HG03558 (cell line): ENCODE measurements around the gene PHF21A.

Experiments
- ATAC-seq: cut with Tn5 transposase; IDR thresholded peaks from one replicate; pipeline ENCODE4 v1.9.1; 2021; ENCODE audit warnings: moderate number of reproducible peaks; ENCODE audit not compliant: unreplicated experiment; ENCODE audit errors: extremely low read depth

Gene PHF21A

DNA sequence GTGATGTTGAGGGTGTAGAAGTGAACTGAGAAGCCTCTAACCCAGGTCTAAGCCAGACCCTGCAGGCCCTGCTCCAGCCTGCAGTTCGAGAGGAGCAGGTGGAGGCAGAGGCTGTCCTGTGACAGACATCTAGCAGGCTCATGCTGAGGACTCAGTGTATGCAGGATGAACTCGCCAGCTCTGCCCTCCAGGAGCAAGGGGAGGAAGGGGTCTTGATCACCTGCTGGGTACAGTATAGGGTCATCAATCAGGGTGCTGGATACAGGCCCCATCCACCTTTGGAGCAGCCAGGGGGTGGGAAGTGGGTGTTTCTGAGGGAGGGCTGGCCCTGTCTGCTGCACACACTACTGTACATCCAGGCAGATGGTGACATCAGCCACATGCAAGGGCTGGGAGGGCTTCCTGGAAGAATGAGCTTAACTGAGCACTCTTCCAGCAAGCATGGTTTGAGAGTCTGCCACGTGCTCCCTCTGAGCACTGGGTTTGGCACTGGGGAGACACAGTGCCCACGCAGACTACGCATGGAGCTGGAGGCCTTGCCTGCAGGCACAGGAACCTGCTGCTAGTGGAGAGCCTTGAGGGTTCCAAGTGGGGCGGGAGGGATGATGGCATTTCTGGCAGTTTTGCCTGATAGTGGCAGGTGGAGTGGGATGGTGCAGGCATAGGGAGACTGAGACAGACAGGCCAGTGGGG lies 226.6 kb downstream of the PHF21A start:
- ATAC-seq: no peak

DNA sequence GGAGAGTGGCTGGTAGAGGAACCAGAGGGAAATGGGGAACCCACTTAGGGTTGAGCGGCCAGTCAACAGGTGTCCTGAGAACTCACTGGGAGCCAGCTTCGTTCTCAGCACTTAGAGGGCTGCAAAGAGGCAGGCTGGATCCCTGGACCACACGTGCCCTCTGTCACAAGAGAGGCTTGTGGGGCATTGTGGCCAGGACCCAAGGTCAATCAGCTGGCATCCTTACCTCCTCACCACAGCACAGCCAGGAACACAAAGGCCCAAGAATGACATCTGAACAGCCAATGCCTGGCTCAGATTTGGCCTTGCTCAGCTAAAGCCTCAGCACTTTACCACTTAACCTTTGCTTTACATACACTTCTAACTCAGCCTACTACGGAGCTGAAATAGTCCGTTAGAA lies 228.4 kb downstream of the PHF21A start:
- ATAC-seq: no peak

DNA sequence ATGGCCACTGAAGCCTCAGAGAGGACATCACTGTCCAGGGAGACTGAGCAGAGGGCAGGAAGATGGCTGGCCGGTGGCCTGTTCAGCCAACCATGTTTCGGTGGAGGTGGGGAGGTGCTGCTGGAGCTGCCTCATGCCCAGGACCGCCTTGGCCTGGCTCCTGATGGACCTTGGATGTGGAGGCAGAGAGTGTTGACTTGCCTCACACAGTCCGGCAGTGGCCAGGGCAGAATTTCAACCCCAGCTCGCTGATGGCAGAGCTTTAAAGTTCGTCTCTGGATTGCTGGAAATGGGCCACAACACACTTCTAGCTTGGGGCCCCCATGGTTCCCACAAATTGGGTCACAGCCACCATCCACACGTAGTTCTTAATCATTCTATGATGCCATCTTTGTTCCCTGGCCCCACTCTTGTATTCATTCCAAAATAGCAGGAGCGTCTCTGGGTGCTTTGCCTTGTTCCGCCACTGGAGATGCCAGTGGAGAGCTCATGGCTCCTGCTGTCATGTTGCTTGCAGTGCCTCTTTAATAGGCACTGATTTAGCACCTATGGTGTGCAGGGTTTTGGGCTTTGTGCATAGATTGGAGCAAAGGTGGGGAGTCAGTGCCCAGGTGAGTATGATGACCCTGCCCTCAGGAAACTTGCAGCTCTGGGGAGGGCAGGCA lies 230.2 kb downstream of the PHF21A start:
- no peak for ATAC-seq

DNA sequence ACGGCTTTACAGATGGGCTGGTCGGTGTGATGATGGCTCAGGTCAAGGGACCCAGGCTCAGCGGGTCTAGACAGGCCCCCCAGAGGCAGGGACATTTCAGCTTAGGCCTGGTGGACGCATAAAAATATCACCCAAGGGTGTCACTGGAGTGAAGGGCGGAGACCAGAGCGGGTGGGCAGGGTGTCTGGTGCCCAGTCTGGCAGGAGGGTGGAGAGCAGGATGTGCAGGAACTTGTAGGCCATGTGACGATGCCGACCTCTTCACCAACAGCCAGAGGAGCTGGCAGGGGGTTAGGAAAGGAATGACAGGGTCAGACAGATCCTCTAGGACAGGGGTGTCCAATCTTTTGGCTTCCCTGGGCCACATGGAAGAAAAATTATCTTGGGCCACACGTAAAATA lies 231.3 kb downstream of the PHF21A start:
- ATAC-seq: no peak

DNA sequence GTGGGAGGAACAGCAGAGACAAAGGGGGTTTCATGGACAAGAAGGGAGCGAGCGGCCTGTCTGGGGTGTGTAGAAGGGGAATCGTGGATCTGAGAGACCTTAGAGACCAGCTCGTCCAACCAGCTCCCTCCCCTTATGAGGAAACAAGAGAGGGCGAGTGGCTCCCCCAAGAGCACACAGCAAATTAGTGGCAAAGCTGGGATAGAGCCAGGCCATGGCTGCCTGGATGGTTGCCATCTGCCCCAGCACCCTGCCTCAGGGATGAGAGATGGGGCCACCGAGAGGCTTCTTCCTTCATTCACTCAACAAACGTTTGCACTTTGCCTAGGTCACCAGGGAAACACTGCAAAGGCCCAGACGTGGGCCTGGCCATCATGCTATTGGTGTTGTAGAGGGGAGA lies 231.7 kb downstream of the PHF21A start:
- ATAC-seq: no peak

DNA sequence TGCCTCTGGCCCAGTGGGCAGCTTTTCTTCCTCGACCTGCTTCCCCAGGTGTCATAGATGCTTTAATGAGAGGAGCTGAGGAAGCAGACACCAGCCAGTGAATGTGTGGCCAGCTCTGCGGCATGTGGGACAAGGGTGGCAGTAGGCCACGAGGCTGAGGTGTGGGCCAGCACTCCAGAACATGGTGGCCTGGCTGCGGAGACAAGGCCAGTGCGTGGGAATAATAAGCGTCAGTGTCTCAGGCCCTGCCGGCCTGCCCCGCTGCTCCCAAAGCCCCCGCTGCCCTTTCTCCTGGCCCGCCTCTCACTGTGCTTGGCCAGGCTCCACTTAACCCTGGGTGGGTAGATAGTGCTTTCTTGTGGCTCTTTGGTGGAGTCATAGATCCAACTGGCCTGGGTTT lies 233.7 kb downstream of the PHF21A start:
- no peak for ATAC-seq

DNA sequence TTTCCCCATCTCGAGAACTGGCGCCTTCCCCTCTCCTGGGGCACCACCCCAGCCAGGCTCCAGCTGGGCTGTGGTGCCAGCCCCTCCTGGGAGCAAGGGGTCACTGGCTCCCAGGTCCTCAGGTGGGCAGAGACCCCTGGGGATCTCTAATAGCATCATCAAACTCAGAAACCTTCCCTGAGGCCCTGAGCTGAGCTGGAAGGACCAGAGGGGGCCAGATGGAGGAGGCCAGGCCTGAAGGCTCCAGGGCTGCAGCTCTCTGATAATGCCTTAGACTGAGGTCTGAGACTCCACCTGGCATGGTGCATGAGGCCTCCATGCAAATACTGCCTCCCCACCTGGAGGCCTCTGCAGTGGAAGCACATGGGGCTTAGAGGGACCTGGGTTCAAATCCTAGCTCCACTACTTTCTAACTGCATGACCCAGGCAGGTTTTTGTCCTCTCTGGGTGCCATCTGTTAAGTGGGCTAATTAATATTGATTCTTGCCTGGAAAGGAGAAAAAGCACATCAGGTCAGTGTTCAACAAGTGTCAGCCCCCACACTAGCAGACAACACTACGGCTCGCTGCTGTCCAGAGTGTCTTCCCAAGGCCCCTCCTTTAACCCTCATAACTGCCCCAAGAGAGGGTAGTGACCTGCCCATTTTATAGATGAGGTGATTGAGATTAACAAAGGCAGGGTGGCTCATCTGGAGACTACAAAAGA lies 234.3 kb downstream of the PHF21A start:
- no peak for ATAC-seq

DNA sequence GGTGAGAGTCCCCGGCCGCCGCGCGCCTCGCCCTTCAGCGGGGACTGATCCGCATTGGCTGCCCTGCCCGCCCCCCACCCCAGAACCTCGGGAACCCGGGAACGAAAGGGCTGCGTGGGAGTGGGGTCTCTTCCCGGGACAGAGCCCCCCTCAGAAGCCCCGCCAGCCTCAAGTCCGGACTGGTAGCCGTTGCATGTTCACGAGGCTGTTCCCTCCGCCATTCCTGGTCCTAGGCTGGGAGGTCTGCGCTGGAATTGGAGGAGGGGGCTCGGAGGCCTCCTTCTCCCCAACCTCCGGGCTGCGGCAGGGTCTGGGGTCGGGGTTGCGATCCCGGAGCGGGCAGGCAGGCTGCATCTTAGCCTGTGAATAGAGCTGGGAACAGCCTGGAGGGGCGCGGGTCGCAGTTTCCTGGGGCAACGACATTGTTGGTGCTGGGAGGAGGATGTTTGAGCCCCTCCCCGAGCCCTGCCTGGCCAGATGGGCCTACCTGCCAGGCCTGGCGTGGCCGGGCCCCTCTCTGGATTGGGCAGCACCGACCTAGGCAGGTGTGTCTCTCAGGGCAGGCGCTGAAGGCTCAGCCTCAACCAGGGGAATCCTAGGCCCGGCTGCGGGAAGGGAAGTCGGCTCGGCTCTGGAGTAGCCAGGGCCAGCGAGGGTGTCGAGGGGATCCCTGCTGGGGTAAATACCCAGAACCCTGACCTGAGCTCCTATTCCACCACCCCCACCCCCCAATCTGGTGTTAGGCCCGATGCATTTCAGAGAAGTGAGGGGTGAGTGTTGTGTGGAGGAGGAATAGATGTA lies 235.1 kb downstream of the PHF21A start:
- ATAC-seq: no peak

DNA sequence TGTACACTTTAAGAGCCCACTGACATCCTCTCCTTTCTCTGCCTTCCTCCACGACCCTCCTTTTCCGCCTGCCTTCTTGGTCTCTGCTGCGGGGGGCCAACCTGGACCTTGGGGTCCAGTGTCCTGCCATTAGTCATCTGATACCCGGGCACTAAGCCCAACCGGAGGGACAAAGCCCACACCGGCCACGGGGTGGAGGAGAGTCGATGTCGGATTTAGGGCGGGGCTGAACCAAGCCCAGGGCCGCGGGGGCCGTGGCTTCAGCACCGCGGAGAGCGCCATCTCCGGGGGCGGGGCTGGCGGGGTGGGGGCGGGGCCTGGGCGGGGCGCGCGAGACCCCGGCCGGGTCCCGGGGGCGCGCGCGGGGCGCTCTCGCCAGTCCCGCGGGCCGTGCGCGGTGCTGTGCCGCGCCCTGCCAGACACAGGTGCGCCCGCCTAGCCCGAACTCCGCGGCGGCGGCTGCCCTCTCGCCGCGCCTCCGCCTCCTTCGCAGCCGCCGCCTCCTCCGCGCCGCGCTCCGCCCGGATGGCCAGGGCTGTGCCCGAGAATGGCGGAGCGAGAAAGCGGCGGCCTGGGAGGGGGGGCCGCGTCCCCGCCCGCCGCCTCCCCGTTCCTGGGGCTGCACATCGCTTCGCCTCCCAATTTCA lies 235.9 kb downstream of the PHF21A start, which contains the start of gene MAPK8IP1:
Gene MAPK8IP1, plus strand, starts transcription at position 378 of the 647 bp plus-strand sequence. Its CDS starts 170 bp downstream, at position 548.
- no peak for ATAC-seq

DNA sequence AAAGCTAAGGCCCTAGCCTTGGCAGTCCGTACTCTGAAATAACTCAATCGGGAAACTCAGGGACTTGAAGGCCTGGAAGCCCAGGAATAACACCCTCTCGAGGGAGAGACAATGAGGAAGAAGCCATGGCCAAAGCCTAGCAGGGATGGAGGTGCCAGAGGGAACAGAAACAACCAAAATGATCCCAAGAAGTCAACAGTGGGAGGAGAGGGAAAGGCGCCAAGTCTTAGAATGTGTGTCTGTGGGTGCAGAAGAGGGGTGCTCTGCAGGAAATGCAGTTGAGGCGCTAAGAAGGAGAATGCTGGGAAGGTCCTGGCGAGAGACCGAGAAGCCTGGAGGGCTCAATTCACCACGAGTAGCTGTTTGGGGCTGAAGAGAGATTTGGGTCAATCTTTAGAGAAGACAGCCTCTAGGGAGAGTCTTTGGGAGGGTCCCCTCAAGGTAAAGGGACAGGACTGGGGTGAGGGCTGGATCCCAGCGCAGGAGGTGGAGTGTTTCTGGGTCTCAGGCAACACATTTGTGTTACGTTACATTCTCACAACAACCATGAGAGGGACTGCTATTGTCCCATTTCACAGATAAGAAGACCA lies 236.6 kb downstream of the PHF21A start:
- ATAC-seq: no peak
